HG03565 (cell line): ENCODE data around the gene PSMG4.

Experiments
- ATAC-seq: cut with Tn5 transposase; IDR thresholded peaks from one replicate; pipeline ENCODE4 v1.9.1; 2021; ENCODE audit warnings: mild to moderate bottlenecking, moderate library complexity; ENCODE audit not compliant: unreplicated experiment

The PSMG4 gene, protein sequence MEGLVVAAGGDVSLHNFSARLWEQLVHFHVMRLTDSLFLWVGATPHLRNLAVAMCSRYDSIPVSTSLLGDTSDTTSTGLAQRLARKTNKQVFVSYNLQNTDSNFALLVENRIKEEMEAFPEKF

DNA sequence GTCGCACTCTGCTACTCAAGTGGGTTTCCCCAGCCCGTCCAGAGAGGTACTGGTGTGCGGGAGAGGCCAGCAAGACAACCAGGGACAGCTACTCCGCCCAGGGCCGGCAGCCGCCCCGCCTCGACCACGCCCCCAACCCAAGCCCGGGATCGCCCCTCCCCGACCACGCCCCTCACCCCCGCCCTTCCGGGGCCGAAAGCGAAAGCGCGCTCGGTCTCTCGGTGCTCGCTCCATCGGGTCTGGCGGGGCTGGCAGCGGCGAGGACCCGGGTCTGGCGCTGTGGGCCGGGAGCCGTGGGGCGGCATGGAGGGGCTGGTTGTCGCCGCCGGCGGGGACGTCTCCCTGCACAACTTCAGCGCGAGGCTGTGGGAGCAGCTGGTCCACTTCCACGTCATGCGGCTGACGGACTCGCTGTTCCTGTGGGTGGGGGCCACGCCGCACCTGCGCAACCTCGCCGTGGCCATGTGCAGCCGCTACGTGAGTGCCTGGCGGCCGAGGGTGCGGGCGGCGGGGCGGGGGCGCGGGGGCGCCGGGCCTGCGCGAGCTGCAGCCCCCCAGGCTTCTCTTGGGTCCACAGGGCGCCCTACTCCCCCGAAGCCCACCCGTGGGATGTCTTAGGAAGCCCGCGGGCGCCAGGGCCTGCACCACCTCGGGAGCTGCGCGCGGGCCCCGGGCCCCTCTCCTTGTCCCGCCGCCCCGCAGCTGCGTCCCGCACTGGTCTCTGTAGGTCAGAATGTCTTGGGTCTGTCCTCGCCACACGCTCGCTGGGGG lies at the start of gene PSMG4:
Gene PSMG4 (plus strand): TSS at position 228 of the 771 bp plus-strand sequence. CDS start 76 bp downstream, at position 304.
- ATAC-seq: peak; percentile 69

DNA sequence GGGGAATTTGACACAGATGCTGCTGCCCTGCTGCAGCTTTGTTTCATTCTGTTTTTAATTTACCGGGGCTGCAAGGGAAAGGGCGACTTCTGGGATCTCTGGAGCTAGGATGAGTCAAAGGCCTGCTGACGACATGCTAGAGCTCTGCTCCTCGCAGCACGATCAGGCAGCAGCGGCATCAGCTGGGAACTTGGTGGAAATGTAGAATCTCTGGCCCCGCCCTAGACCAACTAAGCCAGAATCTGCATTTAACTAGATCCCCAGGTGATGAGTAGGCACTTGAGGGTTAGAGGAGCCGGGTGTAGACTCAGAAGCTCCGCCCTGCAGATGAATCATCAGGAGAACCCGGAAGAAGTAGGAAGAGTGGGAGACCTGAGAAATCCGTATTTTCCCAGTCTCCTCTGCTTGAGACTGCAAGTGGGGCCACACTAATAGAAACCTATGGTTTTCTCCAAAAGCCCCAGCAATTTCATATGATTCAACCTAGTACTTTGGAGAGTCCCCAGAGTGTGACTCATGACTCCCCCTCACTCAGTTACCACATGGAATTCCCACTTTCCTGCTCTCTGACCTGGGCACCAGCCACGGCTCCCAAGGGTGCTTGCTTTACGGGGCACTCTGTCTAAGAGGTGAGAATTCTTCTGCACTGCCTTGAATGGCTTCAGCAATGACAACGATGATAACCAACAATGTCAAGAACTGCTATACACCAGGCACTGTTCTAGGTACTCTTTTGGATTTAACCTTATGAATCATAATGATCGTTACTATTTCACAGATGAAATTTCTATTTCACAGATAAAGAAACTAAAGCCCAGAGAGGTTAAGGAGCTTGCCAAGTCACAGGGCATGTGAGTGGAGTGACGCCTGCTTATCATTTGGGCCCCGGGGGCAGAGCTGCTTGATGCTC lies 49.4 kb upstream of the PSMG4 start:
- peak; percentile 38 for ATAC-seq

DNA sequence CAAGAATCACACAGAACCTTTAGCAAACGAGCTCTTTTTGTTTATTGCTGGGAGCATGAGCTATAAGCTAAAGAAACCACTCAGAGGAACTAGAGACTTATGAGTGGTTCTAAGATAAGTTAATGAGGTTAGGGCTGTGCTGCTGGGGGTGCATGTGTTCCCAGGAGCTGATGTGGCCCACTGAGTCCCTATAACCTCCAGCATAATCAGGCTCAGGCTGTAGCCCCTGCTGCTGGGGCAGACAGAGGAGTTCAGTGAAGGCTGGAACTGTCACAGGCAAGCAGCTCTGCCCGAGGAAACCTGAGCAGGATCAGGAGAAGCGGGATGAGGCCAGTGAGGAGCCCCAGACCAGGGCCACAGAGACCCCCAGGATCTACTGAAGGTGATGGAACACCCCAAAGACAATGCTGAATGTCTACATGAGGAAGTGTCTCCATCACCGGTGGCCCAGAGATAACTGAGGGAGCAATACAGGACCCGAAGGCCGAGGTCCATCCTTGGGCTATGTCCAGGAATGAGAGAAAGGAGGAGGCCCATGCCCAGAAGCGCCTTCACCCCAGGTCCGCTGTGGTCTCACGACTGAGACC lies 48.6 kb upstream of the PSMG4 start:
- no peak for ATAC-seq

DNA sequence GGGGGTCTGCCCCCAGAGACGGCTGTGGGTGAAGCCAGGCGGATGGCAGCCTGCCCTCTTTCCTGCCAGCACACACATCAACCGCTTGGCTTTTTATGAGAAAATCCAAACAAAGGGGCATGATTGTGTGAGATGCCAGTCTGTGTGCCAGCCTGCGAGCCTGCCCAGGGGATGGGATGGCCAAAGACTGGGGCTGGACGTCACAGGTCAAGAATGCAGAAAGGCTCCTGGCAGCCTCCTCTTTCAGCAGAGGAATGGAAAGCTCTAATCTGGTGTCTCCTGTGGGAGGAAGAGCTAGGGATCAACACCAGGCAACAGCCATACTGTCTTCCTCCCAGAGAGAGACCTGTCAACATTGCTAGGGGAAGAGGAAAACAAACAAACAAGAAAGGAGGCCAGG lies 47.1 kb upstream of the PSMG4 start:
- no peak for ATAC-seq

DNA sequence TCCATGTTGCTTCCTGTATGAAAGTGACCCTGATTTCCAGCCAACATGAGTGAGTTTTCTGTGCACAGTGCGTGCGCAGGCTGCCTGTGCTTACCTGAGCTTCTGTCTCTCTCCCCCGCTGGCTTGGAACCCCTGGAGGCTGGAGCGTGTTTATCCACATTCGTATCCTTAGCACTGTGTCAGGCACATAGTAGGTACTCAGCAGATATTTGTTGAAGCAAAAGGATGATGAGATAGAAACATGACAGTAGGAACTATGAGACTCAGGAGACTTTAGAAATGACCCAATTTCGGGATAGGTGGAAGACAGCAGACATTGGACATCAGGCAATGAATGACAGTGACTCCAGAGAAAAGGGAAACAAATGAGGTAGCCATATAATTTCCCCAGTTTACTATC lies 46.5 kb upstream of the PSMG4 start:
- ATAC-seq: no peak

DNA sequence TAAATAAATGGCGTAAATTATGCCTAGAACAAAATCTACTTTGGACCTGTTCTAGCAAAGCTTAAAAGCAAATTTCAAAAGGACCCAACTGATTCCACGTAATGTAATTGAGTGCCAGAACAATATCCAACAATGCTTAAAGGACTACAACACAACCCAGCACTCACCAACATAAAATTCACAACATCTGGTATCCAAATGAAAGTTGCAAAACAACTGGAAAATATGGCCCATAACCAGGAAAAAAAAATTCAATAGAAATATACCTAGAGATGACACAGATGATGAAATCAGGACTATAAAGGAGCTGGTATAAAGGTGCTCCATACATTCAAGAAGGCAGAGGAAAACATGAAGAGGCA lies 45.4 kb upstream of the PSMG4 start:
- no peak for ATAC-seq

DNA sequence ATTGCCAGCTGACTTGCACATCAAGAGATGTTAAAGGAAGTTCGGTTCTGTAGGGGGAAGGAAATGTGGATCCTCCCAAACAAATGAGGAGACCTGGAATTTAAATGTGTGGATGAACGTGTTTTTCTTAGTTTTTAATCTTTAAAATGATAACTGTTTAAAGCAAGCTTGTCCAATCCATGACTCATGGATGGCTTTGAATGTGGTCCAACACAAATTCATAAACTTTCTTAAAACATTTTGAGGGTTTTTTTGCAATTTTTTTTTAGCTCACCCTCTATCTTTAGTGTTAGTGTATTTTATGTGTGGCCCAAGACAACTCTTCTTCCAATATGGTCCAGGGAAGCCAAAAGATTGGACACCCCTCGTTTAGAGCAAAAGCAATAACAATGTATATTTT lies 43.8 kb upstream of the PSMG4 start:
- no peak for ATAC-seq

DNA sequence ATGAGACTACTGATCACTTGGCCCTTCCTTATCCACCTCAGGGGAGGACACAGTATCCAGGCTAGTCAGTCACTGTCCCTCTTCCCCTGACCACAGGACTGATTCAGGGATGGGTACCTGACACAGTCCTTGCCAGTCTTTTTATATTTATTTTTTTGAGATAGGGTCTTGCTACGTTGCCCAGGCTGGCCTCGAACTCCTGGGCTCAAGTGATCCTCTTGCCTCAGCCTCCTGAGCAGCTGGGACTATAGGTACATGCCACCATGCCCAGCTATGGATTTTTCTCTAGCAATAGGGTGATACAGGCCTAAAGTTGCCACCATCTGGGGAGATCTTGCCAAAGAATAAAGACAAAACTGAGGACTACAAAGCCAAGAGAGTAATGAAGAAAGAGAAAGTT lies 41.5 kb upstream of the PSMG4 start:
- no peak for ATAC-seq

DNA sequence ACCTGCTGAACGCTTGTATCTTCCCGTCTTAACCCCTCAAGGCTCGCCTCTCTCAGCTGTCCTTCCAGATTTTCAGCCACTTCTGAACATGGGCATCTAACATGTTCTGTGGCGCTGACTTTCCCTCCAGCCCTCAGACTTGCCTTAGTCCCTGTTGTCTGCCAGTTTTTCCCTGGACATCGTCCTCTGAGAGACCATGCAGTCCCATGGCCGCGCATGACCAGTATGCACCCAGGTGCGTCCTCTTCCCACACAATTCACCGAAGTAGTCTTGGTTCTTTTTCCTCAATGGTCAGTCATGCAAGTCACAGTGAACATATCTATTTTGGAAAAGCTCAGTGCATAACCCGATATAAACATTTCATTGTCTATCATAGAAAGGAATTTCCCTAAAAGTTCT lies 40.5 kb upstream of the PSMG4 start:
- ATAC-seq: no peak

DNA sequence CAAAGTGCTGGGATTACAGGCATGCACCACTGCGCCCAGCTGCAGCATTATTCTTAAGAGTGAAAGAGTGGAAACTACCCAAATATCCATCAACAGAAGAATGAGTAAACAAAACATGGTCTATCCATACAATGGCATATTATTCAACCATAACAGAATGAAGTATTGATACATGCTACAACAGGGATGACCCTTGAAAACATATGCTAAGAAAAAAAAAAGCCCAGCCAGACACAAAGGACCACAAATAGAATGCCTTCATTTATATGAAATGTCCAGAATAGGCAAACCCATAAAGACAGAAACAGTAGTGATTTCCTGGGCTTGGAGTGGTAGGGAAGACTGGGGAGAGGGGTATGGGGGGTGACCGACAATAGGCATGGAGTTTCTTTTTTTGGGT lies 38.4 kb upstream of the PSMG4 start:
- ATAC-seq: no peak

DNA sequence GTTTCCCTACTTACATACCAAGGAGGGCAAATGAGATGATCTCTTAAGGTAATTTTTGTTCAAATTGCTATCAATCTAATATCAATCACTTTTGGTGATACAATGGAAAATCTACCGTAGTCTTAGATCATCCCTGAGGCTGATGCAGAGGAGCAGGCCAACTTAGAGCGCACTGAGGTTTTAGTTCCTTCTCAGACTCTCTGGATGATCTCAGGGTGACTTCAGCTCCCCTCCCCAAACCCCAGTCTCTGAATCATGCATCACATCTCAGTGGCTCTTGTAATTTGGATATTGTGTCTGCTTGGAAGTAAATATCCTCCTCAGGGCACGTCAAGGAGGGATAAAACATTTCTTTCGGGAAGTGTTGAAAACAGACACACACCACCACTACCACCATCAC lies 37.2 kb upstream of the PSMG4 start:
- ATAC-seq: no peak

DNA sequence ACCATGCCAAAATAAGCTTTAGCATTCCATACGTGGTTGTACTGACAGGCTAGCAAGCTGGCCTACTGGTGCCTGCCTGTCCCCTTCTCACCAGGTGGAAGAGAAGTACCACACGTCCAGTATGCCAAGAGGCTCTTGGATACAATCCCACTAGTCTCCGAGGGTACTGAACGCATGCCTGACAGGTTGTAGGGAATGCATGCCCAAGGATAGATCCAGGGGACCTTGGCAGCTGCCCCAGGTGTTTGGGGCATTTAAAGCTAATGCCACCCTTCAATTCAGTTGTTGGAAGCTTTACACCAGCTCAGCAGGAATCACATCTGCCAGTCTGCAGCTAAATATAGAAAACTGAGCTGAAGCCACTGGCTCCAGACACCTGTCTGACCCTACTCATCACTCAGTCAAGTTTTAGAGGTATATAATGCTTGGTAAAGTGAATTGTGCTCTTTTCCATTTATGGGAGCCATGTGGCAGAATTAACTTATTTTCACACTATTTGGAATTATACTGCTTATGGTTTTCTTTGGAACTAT lies 36.2 kb upstream of the PSMG4 start:
- no peak for ATAC-seq

DNA sequence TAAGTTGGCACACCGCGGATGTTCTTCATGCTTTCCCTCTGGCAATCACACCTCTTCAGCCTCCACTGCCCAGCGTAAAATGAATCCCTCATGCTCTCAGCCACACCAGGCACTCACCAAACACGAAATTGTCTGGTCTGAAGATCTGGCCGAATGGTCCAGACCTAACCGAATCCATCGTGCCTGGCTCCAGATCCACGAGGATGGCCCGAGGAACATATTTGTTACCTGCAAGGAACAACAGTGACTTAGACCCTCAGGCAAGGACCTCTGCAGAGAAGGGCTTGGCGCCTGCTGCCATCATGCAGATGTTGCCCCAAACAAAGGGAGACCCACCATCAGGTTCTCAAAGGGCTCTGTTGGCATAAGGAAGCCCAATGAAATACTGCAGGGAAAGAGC lies 32.7 kb upstream of the PSMG4 start:
- no peak for ATAC-seq

DNA sequence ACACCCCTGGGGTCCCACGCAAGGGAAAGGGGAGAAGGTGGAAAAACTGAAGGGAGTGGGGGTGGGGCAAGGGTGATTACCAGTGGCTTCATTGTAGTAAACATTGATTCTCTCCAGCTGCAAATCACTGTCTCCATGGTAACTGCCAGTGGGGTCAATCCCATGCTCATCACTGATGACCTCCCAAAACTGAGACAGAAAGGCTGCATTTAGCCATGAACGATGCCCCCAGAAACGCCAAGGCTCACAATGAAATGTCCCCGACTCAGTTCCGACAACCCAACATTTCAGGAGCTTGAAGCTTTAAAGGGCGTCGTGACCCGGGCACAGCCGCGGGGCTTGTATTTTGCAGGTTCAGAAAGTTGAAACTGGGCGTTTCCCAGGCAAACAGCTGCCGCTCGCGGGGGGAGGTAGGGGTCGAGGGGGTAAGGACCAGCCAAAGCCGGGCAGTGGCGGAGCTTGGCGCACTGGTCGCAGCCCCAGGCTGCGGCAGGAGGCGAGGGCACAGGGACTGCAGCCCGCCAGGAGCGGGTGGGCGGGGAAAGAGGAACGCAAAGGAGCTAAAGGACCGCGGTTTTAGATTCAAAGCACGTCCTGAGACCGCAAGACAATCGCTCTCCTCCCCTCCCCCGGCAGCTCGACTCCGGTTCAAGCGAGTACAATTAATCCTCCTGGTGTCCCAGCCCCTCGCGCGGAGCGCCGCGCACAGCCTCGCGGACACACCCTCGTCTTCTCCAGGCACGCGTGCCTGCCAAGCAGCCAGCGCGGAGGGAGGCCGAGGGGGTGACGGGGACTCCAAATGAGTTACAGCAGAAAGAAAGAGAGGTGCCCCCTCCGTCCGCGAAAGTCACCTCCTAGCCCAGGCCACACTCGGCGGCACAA lies 32.0 kb upstream of the PSMG4 start:
- ATAC-seq: no peak

DNA sequence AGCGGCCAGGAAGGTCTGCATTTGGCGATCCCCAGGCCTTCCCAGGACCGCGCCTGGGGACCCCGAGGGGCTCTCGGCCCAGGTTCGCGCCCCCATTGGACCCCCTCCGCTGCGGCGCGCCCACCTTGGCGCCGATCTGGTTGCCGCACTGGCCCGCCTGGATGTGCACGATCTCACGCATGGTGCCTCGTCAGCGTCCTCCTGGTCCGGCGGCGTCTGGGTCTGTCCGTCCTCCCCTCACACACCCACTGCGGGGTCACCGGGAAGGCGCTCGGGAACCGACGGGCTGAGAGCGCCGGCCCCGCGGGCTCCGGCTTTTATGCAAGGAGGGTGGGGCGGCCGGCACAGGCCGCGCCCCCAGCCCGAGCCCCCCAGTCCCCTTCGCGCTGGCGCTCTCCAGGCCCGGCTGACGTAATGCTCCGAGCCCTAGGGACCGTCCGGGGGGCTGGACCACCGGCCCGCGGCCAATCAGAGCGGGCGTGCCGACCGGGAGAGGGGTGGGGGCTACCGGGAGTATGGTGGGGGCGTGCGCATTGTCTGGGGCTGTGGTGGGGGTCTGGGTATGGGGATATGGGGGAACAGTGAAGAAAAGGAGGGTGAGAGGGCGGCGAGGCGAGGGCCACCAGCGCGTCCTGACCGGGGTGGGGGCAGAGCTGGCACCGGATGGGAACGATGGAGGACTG lies 31.2 kb upstream of the PSMG4 start, which contains the start of gene TUBB2B:
Gene TUBB2B (minus strand): TSS at position 291 of the 683 bp plus-strand sequence. CDS start 110 bp downstream, at position 181.
- no peak for ATAC-seq

DNA sequence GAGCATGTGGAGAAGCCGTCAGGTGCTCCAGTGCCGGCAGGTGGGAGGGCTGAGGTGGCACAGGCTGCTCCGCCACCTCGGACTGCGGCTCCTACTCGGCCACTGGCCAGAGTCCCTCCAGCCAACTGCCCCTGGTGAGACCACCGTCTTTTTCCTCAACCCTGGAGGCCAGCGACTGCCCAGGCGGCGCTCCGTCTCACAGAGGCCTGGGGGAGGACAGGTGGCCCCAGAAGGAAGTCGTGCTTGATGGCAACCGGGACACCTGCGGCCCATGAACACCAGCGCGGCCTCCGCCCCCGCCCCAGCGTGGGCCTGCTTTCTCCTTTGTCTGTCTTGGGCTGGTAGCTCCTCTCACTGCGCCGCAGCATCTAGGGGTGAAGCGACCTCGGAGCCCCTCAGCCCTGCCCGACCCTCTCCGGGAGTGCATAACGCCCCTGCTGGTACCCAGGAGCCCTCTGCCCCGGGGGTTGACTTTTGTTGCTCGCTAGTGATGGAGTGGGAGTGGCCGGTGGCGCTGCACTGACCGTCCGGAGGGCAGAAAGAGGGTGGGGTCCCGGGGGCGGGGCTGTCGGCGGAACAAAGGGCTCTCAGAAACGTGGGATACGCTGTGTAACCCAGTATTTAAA lies 30.6 kb upstream of the PSMG4 start:
- ATAC-seq: no peak

DNA sequence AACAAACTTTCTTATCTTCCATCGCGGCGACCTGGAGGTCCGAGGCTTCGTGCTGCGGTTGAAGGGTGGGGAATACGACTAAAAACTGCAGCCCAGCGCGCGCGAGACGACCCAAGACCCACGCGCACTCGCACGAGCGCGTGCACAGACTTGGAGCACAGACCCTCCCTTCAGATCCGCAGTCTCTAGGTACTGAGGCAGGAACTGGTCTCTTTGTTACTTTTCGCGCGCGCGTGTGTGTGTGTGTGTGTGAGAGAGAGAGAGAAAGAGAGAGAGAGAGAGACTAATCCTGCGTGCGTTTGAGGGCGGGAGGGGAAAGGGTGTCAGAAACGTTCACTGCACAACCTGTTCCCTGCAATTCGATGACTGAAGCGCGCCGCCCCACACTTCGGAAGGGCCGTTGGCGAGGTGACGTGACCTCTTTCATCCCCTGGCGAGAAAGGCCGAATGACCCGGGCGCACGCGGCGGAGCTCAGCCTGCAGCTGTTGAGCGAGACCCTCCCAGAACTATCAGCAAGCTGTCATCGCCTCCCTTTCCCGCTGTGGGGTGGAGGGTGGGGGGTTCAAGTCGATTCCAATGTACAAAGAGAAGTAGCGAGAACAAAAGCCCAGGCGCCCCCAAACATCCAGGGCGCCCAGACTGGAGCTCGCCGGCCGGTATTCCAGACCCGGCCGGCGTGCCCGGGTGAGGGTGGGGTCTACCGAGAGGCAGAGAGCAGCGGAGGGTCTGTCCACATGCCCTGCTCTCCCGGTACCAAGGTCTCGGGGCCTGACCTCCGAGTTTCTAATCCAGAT lies 29.8 kb upstream of the PSMG4 start:
- ATAC-seq: no peak

DNA sequence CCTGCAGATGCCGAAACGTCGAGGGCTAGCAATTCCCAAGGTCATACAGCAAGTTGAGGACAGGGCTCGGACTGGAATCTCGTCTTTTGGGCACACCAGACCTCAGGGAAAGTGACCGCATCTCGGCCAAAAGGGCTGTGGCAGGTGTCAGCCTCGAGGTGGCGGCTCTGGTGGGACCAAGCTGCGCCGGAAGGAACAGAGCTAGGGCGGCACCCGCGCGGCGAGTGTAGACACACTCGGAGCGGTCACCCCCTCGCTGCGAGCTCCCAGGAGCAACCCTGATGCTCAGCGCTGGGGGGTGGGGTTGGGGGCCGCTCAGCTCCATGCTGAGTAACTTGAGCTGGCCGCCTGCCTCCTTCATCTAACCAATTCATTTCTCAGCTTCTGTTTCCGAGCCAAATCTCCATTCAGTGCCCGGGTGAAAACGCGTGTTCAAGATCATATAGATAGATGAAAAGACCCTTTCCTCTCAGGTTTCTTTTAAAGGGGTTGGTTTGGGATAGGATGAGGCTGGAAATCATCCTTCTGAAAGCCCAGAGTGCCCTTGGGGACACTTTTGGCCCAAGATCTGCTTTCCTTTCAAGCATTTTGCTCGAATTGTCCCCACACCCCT lies 29.1 kb upstream of the PSMG4 start:
- ATAC-seq: no peak
